Measurements from ENCODE around the gene SLC13A4. TPM values are rescaled to one million over a fixed set of nuclear protein-coding genes. Genes with fewer than 3 reads are reported as not detected.

Gene SLC13A4
- total and polyA plus RNA-seq, 2 experiments from 2014 or later: 0.13 to 0.93 TPM

DNA sequence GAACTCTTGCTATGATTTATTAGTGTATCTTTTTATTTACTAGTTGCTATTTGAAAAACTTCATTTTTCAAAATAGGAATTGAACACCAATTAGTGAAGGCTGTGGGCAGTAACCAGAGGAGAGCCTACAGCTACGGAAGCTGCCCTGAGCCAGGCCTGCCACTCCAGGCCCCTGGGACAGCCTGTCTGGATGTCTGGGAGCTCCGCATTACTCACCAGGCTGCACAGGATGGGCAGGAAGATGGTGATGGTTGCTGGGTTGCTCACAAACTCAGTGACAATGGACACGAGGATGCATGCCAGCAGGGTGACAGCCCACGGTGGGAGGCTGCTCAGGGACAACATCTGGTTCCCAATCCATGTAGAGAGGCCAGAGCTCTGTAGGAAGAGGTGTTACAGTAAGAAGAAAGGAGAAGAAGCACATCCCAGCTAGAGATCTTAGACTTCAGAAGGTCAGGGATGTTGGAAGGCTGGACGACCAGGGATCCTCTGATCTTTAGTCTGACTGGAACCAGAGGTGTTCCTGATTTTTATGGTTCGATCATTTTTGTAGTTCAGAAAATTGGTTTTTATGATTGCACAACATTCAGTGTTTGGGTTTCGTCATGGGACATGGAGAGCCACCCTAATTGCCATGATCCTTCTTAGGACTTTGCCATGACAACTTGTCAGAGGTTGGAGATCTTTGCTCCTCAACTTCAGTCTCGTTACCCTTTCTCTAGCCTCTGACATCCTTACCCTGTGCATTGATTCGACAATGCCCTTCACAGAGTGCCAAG is 42.5 kb downstream of the SLC13A4 start:
- Histone ChIP-seq H3K4me2 (no peak overlapping the region), H3K27me3 (no peaks in the 10 kb centered on the region), H4K20me1 (ENCODE audit: insufficient read depth, poor library complexity, severe bottlenecking) (no peaks in the 10 kb centered on the region), H3K9me3 (ENCODE audit: low read depth) (no peaks in the 10 kb centered on the region), H3K4me1 (ENCODE audit: insufficient read depth) (no peaks in the 10 kb centered on the region), H3K27ac (no peak overlapping the region), H2AFZ (no peak overlapping the region), H3K36me3 (replicated peaks; ENCODE audit: insufficient read depth, low read depth) (no peaks in the 10 kb centered on the region), H3K79me2 (no peaks in the 10 kb centered on the region), H3K9me2 (replicated peaks; ENCODE audit: insufficient read depth) (no peaks in the 10 kb centered on the region), H3K4me3 (no peak overlapping the region)
- no peak for TF ChIP-seq EZH2phosphoT487 (IDR thresholded peaks at IDR 0.05; ENCODE audit: low read depth, severe bottlenecking, unreplicated experiment)
- TF ChIP-seq, protein P1, sequence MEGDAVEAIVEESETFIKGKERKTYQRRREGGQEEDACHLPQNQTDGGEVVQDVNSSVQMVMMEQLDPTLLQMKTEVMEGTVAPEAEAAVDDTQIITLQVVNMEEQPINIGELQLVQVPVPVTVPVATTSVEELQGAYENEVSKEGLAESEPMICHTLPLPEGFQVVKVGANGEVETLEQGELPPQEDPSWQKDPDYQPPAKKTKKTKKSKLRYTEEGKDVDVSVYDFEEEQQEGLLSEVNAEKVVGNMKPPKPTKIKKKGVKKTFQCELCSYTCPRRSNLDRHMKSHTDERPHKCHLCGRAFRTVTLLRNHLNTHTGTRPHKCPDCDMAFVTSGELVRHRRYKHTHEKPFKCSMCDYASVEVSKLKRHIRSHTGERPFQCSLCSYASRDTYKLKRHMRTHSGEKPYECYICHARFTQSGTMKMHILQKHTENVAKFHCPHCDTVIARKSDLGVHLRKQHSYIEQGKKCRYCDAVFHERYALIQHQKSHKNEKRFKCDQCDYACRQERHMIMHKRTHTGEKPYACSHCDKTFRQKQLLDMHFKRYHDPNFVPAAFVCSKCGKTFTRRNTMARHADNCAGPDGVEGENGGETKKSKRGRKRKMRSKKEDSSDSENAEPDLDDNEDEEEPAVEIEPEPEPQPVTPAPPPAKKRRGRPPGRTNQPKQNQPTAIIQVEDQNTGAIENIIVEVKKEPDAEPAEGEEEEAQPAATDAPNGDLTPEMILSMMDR (IDR thresholded peaks at IDR 0.05; ENCODE audit: poor library complexity): no peak
- no peak for TF ChIP-seq EZH2 (IDR thresholded peaks at IDR 0.05; ENCODE audit: borderline replicate concordance)
- WGBS (ENCODE audit: low lambda C conversion rate, missing lambda C conversion rate): 87% methylated on average over 9 of the region's 9 CpGs
- DNase-seq (ENCODE audit: low spot score): no peak

DNA sequence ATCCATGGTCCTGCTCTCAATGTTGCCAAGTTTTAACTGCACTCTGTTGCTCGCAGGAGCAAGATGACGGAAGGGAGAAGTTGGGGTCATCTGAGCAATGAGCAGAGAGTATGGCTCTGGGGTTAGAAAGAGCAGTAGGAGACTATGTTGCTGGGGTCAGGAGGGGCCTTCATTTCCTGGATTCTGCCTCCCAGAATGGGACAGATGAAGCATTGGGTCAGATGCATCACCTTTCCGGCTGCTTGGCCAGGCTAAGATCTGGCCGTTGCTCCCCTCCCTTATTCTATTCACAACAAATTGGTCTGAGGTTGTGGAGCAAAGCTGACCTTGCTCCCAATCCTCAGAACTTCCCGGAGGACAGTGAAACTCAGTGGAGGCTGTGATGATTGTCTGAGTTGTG is 43.3 kb downstream of the SLC13A4 start:
- Histone ChIP-seq H3K9me3 (ENCODE audit: low read depth) (no peaks in the 10 kb centered on the region), H3K4me3 (no peak overlapping the region), H4K20me1 (ENCODE audit: insufficient read depth, poor library complexity, severe bottlenecking) (no peaks in the 10 kb centered on the region), H3K4me1 (ENCODE audit: insufficient read depth) (no peaks in the 10 kb centered on the region), H3K4me2 (no peak overlapping the region), H2AFZ (no peak overlapping the region), H3K27me3 (no peaks in the 10 kb centered on the region), H3K36me3 (replicated peaks; ENCODE audit: insufficient read depth, low read depth) (no peaks in the 10 kb centered on the region), H3K27ac (no peak overlapping the region), H3K79me2 (no peaks in the 10 kb centered on the region), H3K9me2 (replicated peaks; ENCODE audit: insufficient read depth) (no peaks in the 10 kb centered on the region)
- no peak for DNase-seq (ENCODE audit: low spot score)
- TF ChIP-seq EZH2phosphoT487 (IDR thresholded peaks at IDR 0.05; ENCODE audit: low read depth, severe bottlenecking, unreplicated experiment) (no peak), EZH2 (IDR thresholded peaks at IDR 0.05; ENCODE audit: borderline replicate concordance) (no peak)
- TF ChIP-seq, protein P1 (IDR thresholded peaks at IDR 0.05; ENCODE audit: poor library complexity): no peak
- WGBS (ENCODE audit: low lambda C conversion rate, missing lambda C conversion rate): 97% methylated on average over 5 of the region's 5 CpGs

DNA sequence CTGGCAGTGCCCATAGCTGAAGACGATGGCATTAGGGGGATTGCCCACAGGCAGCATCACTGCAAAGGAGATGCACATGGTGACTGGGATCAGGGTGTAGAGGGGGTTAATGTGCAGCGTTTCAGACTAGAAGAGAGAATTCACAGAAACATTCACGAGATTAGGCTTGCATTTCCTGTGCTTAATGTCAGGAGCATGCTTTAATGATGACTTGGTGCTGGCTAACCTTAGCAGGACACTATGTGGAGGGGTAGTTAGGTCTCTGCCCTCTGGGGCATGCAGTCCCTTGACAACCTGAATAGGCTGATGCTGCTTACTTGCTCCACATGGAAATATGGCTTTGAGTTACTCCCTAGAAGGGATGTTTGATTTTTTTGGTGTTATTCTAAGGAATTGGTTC is 43.9 kb downstream of the SLC13A4 start:
- Histone ChIP-seq H2AFZ (no peak overlapping the region), H3K4me2 (no peak overlapping the region), H3K9me2 (replicated peaks; ENCODE audit: insufficient read depth) (no peaks in the 10 kb centered on the region), H3K4me1 (ENCODE audit: insufficient read depth) (no peaks in the 10 kb centered on the region), H3K27ac (no peak overlapping the region), H3K79me2 (no peaks in the 10 kb centered on the region), H3K36me3 (replicated peaks; ENCODE audit: insufficient read depth, low read depth) (no peaks in the 10 kb centered on the region), H3K27me3 (no peaks in the 10 kb centered on the region), H4K20me1 (ENCODE audit: insufficient read depth, poor library complexity, severe bottlenecking) (no peaks in the 10 kb centered on the region), H3K4me3 (no peak overlapping the region), H3K9me3 (ENCODE audit: low read depth) (no peaks in the 10 kb centered on the region)
- no peak for DNase-seq (ENCODE audit: low spot score)
- TF ChIP-seq EZH2phosphoT487 (IDR thresholded peaks at IDR 0.05; ENCODE audit: low read depth, severe bottlenecking, unreplicated experiment) (no peak), EZH2 (IDR thresholded peaks at IDR 0.05; ENCODE audit: borderline replicate concordance) (no peak)
- TF ChIP-seq, protein P1 (IDR thresholded peaks at IDR 0.05; ENCODE audit: poor library complexity): no peak
- WGBS (ENCODE audit: low lambda C conversion rate, missing lambda C conversion rate): 54% methylated on average over 3 of the region's 3 CpGs
